ENCODE measurements around the gene PLCH2.

DNA sequence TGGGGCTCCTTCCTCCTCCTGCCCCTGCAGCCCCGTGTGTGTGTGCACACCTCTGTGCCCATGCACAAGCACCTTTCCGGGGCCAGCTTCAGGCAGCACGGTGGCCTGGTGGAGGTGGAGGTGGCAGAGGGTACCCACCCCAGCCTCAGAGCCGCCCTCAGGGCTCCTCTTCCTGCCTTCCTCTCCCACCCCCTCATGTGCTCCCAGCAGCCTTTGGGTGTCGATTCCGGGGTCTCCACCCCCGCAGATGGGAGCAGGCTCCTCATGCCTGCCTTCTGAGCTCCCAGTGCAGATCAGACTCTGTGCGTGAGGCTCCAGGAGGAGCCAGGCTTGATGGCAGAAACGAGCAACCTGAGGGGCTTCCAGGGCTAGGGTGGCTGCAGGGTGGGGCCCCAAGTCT, 29.2 kb upstream of the PLCH2 start:
- TF ChIP-seq TAF1 (IDR thresholded peaks at IDR 0.05; ENCODE audit: low read depth) (no peak), EZH2 (IDR thresholded peaks at IDR 0.05; ENCODE audit: borderline replicate concordance, insufficient read depth, low read length, poor library complexity, severe bottlenecking) (no peak), SMC3 (conservative IDR thresholded peaks at IDR 0.05; ENCODE audit: poor library complexity) (no peak), MXI1 (conservative IDR thresholded peaks at IDR 0.05; ENCODE audit: poor library complexity, severe bottlenecking) (no peak), REST (IDR thresholded peaks at IDR 0.05; ENCODE audit: borderline replicate concordance) (no peak), EP300 (conservative IDR thresholded peaks at IDR 0.05; ENCODE audit: poor library complexity, severe bottlenecking) (no peak), RAD21 (conservative IDR thresholded peaks at IDR 0.05) (no peak), POLR2AphosphoS5 (IDR thresholded peaks at IDR 0.05) (no peak)
- TF ChIP-seq, protein P1, sequence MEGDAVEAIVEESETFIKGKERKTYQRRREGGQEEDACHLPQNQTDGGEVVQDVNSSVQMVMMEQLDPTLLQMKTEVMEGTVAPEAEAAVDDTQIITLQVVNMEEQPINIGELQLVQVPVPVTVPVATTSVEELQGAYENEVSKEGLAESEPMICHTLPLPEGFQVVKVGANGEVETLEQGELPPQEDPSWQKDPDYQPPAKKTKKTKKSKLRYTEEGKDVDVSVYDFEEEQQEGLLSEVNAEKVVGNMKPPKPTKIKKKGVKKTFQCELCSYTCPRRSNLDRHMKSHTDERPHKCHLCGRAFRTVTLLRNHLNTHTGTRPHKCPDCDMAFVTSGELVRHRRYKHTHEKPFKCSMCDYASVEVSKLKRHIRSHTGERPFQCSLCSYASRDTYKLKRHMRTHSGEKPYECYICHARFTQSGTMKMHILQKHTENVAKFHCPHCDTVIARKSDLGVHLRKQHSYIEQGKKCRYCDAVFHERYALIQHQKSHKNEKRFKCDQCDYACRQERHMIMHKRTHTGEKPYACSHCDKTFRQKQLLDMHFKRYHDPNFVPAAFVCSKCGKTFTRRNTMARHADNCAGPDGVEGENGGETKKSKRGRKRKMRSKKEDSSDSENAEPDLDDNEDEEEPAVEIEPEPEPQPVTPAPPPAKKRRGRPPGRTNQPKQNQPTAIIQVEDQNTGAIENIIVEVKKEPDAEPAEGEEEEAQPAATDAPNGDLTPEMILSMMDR (IDR thresholded peaks at IDR 0.05; ENCODE audit: poor library complexity, severe bottlenecking): no peak
